K562 (cell line): ENCODE data around the gene SLC5A5. TPM values are rescaled to one million over a fixed set of nuclear protein-coding genes. Genes with fewer than 3 reads are reported as not detected.

ENCODE experiments used
- ATF4 ChIP-seq: fragments of 450-650 bp; formaldehyde crosslinking; IDR thresholded peaks from 2 replicates; pipeline ENCODE4 v1.4.0; 2022; ENCODE audit warnings: mild to moderate bottlenecking, moderate library complexity
- C11orf30 ChIP-seq: fragments of 450-650 bp; IDR thresholded peaks from 2 replicates; pipeline ENCODE4 v1.6.1; 2016; ENCODE audit warnings: low read depth, mild to moderate bottlenecking
- CHCHD3 ChIP-seq: fragments of 250-450 bp; sonication (Bioruptor Pico); IDR thresholded peaks from 2 replicates; pipeline ENCODE4 v2.1.2; 2022; ENCODE audit warnings: mild to moderate bottlenecking
- GTF2B ChIP-seq: IDR thresholded peaks from 2 replicates; pipeline ENCODE4 v1.6.1; 2011; ENCODE audit not compliant: insufficient read length; ENCODE audit errors: extremely low read depth
- MLLT1 ChIP-seq, 2 experiments: fragments of 450-650 bp; IDR thresholded peaks; 2 replicates each; pipeline ENCODE4 v1.6.1; 2016
- MLX ChIP-seq, 2 experiments: fragments of 450-650 bp in 1 of 2; sonication (generic) in 1 of 2; formaldehyde crosslinking; conservative IDR thresholded peaks; 2 replicates each; pipeline versions ENCODE4 v1.4.0 to v1.8.1; 2020 to 2022; ENCODE audit warnings: mild to moderate bottlenecking in 1 of 2, missing genetic modification reagents in 1 of 2
- SIN3B ChIP-seq: fragments of 450-650 bp; IDR thresholded peaks from 2 replicates; pipeline ENCODE4 v1.6.1; 2017; ENCODE audit warnings: low read depth, mild to moderate bottlenecking, moderate library complexity
- TAF1 ChIP-seq: IDR thresholded peaks from 2 replicates; pipeline ENCODE4 v1.6.1; 2011; ENCODE audit warnings: mild to moderate bottlenecking, low read length, moderate library complexity; ENCODE audit not compliant: insufficient read depth, control insufficient read depth, severe bottlenecking; ENCODE audit errors: extremely low read depth
- TOE1 ChIP-seq, 2 experiments: fragments of 450-650 bp in 1 of 2; sonication (generic) in 1 of 2; formaldehyde crosslinking in 1 of 2; IDR thresholded peaks; 2 replicates each; pipeline versions ENCODE4 v1.7.1 to v1.8.0; 2016 to 2022; ENCODE audit warnings: borderline replicate concordance in 2 of 2, mild to moderate bottlenecking in 2 of 2, antibody characterized with exemption in 1 of 2, inconsistent platforms in 1 of 2, low read depth in 1 of 2, missing genetic modification reagents in 1 of 2, moderate library complexity in 1 of 2
- TRIM28 ChIP-seq: fragments of 450-650 bp; IDR thresholded peaks from 2 replicates; pipeline ENCODE4 v1.6.1; 2017
- ZBTB7A ChIP-seq: IDR thresholded peaks from 2 replicates; pipeline ENCODE4 v1.6.1; 2011; ENCODE audit warnings: low read depth, mild to moderate bottlenecking, low read length, moderate library complexity, borderline replicate concordance; ENCODE audit not compliant: control insufficient read depth
- ZMIZ1 ChIP-seq, 2 experiments: fragments of 150-350 bp in 1 of 2; IDR thresholded peaks; 2 replicates each; pipeline ENCODE4 v1.6.1; 2012 to 2016; ENCODE audit warnings: low read depth in 2 of 2, low read length in 2 of 2, mild to moderate bottlenecking in 1 of 2, moderate library complexity in 1 of 2
- ZNF561 ChIP-seq: fragments of 450-650 bp; formaldehyde crosslinking; conservative IDR thresholded peaks from 2 replicates; pipeline ENCODE4 v1.4.0; 2020; ENCODE audit warnings: mild to moderate bottlenecking, moderate library complexity
- ZZZ3 ChIP-seq: fragments of 450-650 bp; IDR thresholded peaks from 2 replicates; pipeline ENCODE4 v1.6.1; 2016; ENCODE audit warnings: antibody characterized with exemption, mild to moderate bottlenecking, moderate library complexity
- polyA plus RNA-seq, 8 experiments: library from polyadenylated mRNA; depleted of rRNA in 4 of 8; stranded (reverse) in 5 of 8; unstranded in 3 of 8; fragments of >200 nt; fragmentation: Nextera tagmentation in 2 of 8; fragmentation: Illumina TruSeq in 1 of 8; extraction: Ambion mirVana in 2 of 8; extraction: Trizol in 1 of 8; gene quantifications; 2 replicates each; pipeline versions ENCODE4 v1.2.1 to v1.2.3, GENCODE V29; 2011 to 2014; ENCODE audit warnings: inconsistent platforms in 1 of 8, missing spikeins in 1 of 8
- total RNA-seq, 7 experiments: library from RNA; depleted of rRNA in 6 of 7; stranded (reverse); fragments of >200 nt in 6 of 7; fragmentation: Illumina TruSeq in 2 of 7; extraction: Trizol in 2 of 7; gene quantifications; 2 replicates each; pipeline versions ENCODE4 v1.2.1 to v1.2.3, GENCODE V29; 2011 to 2021; ENCODE audit warnings: low replicate concordance in 1 of 7

The SLC5A5 gene
- total and polyA plus RNA-seq, 9 of the 15 experiments (the other 6 are each of a cell fraction or from before 2014, with no cell fraction given) = 0.10 to 0.73 (median 0.23) TPM

GRCh38 chr19:17942582-17943273 is 71.0 kb downstream of the SLC5A5 start (continued):
- TF ChIP-seq MLX (CRISPR knock-in tag; conservative IDR thresholded peaks at IDR 0.05) (0 out of 4 replicates have a peak, but pooled peaks of 1 of the 2 experiments have one; percentile 43), TOE1 (IDR thresholded peaks at IDR 0.05; ENCODE audit: borderline replicate concordance) (no peak), TOE1 (CRISPR knock-in tag; IDR thresholded peaks at IDR 0.05; ENCODE audit: borderline replicate concordance, low read depth) (no peak), C11orf30 (no peak), ZBTB7A (peak; percentile 54), ATF4 (CRISPR knock-in tag) (no peak), ZNF561 (CRISPR knock-in tag) (no peak), ZZZ3 (no peak), CHCHD3 (CRISPR knock-in tag) (no peak), SIN3B (no peak), TAF1 (no peak), MLLT1 (IDR thresholded peaks at IDR 0.05) (no peak), ZMIZ1 (IDR thresholded peaks at IDR 0.05; ENCODE audit: low read depth in 2 of 2, low read length in 2 of 2) (no peak), TRIM28 (no peak), GTF2B (no peak)
